ENCODE data around the gene FABP2.

The FABP2 gene

GRCh38 chr4:119299741-119300100 is 22.2 kb downstream of the FABP2 start:
- TF ChIP-seq, protein P1, sequence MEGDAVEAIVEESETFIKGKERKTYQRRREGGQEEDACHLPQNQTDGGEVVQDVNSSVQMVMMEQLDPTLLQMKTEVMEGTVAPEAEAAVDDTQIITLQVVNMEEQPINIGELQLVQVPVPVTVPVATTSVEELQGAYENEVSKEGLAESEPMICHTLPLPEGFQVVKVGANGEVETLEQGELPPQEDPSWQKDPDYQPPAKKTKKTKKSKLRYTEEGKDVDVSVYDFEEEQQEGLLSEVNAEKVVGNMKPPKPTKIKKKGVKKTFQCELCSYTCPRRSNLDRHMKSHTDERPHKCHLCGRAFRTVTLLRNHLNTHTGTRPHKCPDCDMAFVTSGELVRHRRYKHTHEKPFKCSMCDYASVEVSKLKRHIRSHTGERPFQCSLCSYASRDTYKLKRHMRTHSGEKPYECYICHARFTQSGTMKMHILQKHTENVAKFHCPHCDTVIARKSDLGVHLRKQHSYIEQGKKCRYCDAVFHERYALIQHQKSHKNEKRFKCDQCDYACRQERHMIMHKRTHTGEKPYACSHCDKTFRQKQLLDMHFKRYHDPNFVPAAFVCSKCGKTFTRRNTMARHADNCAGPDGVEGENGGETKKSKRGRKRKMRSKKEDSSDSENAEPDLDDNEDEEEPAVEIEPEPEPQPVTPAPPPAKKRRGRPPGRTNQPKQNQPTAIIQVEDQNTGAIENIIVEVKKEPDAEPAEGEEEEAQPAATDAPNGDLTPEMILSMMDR (IDR thresholded peaks at IDR 0.05; ENCODE audit: low read length) = no peak
- TF ChIP-seq EZH2phosphoT487 (IDR thresholded peaks at IDR 0.05; ENCODE audit: low read length) = no peak
- no peak for TF ChIP-seq EZH2 (optimal IDR thresholded peaks at IDR 0.05; ENCODE audit: low read depth, low read length)
- Histone ChIP-seq H2AFZ (ENCODE audit: low read length) (peak overlapping the region; percentile 59), H4K20me1 (ENCODE audit: insufficient read depth, low read length) (no peaks in the 10 kb centered on the region), H3K36me3 (replicated peaks; ENCODE audit: insufficient read depth, low read length) (no peaks in the 10 kb centered on the region), H3F3A (ENCODE audit: insufficient read depth, low read length) (peaks cover 18% of the 10 kb centered on the region), H3K4me1 (ENCODE audit: low read length) (peaks cover 8% of the 10 kb centered on the region), H3K27ac (ENCODE audit: low read length) (peak overlapping the region; percentile 89), H3K9me3 (replicated peaks; ENCODE audit: insufficient read depth, low read length) (no peaks in the 10 kb centered on the region), H3K4me3 (ENCODE audit: low read length) (peak overlapping the region; percentile 78), H3K9ac (ENCODE audit: low read length) (peak overlapping the region; percentile 77), H3K4me2 (ENCODE audit: low read depth, low read length) (peak overlapping the region; percentile 75), H3K27me3 (replicated peaks; ENCODE audit: insufficient read depth, low read length) (no peaks in the 10 kb centered on the region), H3K9me2 (replicated peaks; ENCODE audit: insufficient read depth, low read length) (no peaks in the 10 kb centered on the region), H3K79me2 (ENCODE audit: low read length) (peaks cover 40% of the 10 kb centered on the region)
- peak; percentile 68 for DNase-seq

- Histone ChIP-seq H3K4me2 (ENCODE audit: low read depth, low read length) (peak overlapping the region; percentile 75), H3K9me2 (replicated peaks; ENCODE audit: insufficient read depth, low read length) (no peaks in the 10 kb centered on the region), H4K20me1 (ENCODE audit: insufficient read depth, low read length) (no peaks in the 10 kb centered on the region), H3K36me3 (replicated peaks; ENCODE audit: insufficient read depth, low read length) (no peaks in the 10 kb centered on the region), H3K4me3 (ENCODE audit: low read length) (peak overlapping the region; percentile 78), H3K9ac (ENCODE audit: low read length) (peak overlapping the region; percentile 77), H2AFZ (ENCODE audit: low read length) (no peak overlapping the region), H3K27ac (ENCODE audit: low read length) (peak overlapping the region; percentile 89), H3K4me1 (ENCODE audit: low read length) (peaks cover 8% of the 10 kb centered on the region), H3K27me3 (replicated peaks; ENCODE audit: insufficient read depth, low read length) (no peaks in the 10 kb centered on the region), H3F3A (ENCODE audit: insufficient read depth, low read length) (peaks cover 18% of the 10 kb centered on the region), H3K79me2 (ENCODE audit: low read length) (peaks cover 40% of the 10 kb centered on the region), H3K9me3 (replicated peaks; ENCODE audit: insufficient read depth, low read length) (no peaks in the 10 kb centered on the region)
- TF ChIP-seq EZH2 (optimal IDR thresholded peaks at IDR 0.05; ENCODE audit: low read depth, low read length) = no peak
- TF ChIP-seq EZH2phosphoT487 (IDR thresholded peaks at IDR 0.05; ENCODE audit: low read length) = no peak
- TF ChIP-seq, protein P1 (IDR thresholded peaks at IDR 0.05; ENCODE audit: low read length) = no peak
- no peak for DNase-seq
Observed at GRCh38 chr4:119299260-119299671, 22.7 kb downstream of the FABP2 start.

DNA sequence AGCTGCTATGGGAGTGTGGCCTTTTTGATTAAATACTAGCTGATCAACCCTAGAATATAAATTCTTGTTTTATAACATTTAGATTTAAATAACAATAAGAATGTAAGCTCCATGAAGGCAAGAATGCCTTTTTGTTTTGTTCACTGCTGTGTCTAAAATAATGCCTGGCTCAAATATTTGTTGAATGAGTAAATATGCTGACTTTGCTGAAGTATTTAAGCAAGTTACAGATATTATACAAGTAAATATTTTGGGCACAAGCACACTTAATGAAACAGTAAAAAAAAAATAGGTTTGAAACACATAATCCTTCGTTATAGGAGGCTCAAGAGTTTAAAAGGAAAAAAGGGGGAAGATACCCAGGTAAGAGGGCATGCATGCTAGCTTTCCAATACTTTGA is 24.1 kb downstream of the FABP2 start:
- DNase-seq = no peak
- no peak overlapping the region for H3K9ac ChIP-seq (ENCODE audit: low read length)
- no peaks in the 10 kb centered on the region for H3K27me3 ChIP-seq (replicated peaks; ENCODE audit: insufficient read depth, low read length)
- peak overlapping the region; percentile 78; the same call in 1 of the 2 replicates for H3K4me3 ChIP-seq (ENCODE audit: low read length)
- TF ChIP-seq EZH2phosphoT487 (IDR thresholded peaks at IDR 0.05; ENCODE audit: low read length) (no peak), EZH2 (optimal IDR thresholded peaks at IDR 0.05; ENCODE audit: low read depth, low read length) (no peak)
- TF ChIP-seq, protein P1 (IDR thresholded peaks at IDR 0.05; ENCODE audit: low read length) = no peak
- peaks cover 8% of the 10 kb centered on the region for H3K4me1 ChIP-seq (ENCODE audit: low read length)
- peaks cover 18% of the 10 kb centered on the region for H3F3A ChIP-seq (ENCODE audit: insufficient read depth, low read length)
- peaks cover 40% of the 10 kb centered on the region for H3K79me2 ChIP-seq (ENCODE audit: low read length)
- no peaks in the 10 kb centered on the region for H3K36me3 ChIP-seq (replicated peaks; ENCODE audit: insufficient read depth, low read length)
- no peak overlapping the region for H2AFZ ChIP-seq (ENCODE audit: low read length)
- H3K27ac ChIP-seq (ENCODE audit: low read length) = no peak overlapping the region
- H3K9me3 ChIP-seq (replicated peaks; ENCODE audit: insufficient read depth, low read length) = no peaks in the 10 kb centered on the region
- peak overlapping the region; percentile 75 for H3K4me2 ChIP-seq (ENCODE audit: low read depth, low read length)
- H3K9me2 ChIP-seq (replicated peaks; ENCODE audit: insufficient read depth, low read length) = no peaks in the 10 kb centered on the region
- H4K20me1 ChIP-seq (ENCODE audit: insufficient read depth, low read length) = no peaks in the 10 kb centered on the region

Data from MM.1S (cell line).